Activated naive CD4-positive, alpha-beta T cell treated with anti-CD3 and anti-CD28 coated beads for 36 hours (primary cell): ENCODE measurements around the gene VDAC1. TPM values are rescaled to one million over a fixed set of nuclear protein-coding genes. Genes with fewer than 3 reads are reported as not detected.
"Not testable (repeated sequence)": the region's sequence is repeated elsewhere in the genome, so short reads cannot be mapped to it uniquely, and the experiment has no call there.

Experiments used
- CTCF ChIA-PET: fragments of 350-600 bp; sonication (Branson Sonifier 250); formaldehyde crosslinking; loops from one replicate; lab custom pipeline; 2021; ENCODE audit warnings: antibody characterized with exemption; lab: Charles Lee
- DNase-seq: peaks from one replicate; pipeline ENCODE4 v3.0.0-alpha.2; 2020
- H3K27ac Mint-ChIP-seq: one replicate; pipeline ENCODE4 v1.8.0; 2021; ENCODE audit warnings: mild to moderate bottlenecking, mixed read lengths
- H3K27me3 Mint-ChIP-seq: one replicate; pipeline ENCODE4 v1.8.0; 2021; ENCODE audit warnings: low read depth, mixed read lengths
- H3K36me3 Mint-ChIP-seq: one replicate; pipeline ENCODE4 v1.8.0; 2021; ENCODE audit warnings: low read depth, mixed read lengths
- H3K4me1 Mint-ChIP-seq: one replicate; pipeline ENCODE4 v1.8.0; 2021; ENCODE audit warnings: low read depth, mixed read lengths
- H3K4me3 Mint-ChIP-seq: one replicate; pipeline ENCODE4 v1.8.0; 2021; ENCODE audit warnings: mild to moderate bottlenecking, moderate library complexity, mixed read lengths
- H3K9me3 Mint-ChIP-seq: one replicate; pipeline ENCODE4 v1.8.0; 2021; ENCODE audit warnings: mixed read lengths
- intact Hi-C: fragments of 100-400 bp; cut with micrococcal nuclease; formaldehyde crosslinking; loops from one replicate; pipeline ENCODE4 v1.15.1; 2023
- total RNA-seq, 2 experiments: library from RNA; stranded (reverse); gene quantifications; one replicate each; pipeline ENCODE4 v1.2.3, GENCODE V29; 2021

Gene VDAC1
- total RNA-seq, 2 experiments from 2014 or later: 485 to 513 TPM

DNA sequence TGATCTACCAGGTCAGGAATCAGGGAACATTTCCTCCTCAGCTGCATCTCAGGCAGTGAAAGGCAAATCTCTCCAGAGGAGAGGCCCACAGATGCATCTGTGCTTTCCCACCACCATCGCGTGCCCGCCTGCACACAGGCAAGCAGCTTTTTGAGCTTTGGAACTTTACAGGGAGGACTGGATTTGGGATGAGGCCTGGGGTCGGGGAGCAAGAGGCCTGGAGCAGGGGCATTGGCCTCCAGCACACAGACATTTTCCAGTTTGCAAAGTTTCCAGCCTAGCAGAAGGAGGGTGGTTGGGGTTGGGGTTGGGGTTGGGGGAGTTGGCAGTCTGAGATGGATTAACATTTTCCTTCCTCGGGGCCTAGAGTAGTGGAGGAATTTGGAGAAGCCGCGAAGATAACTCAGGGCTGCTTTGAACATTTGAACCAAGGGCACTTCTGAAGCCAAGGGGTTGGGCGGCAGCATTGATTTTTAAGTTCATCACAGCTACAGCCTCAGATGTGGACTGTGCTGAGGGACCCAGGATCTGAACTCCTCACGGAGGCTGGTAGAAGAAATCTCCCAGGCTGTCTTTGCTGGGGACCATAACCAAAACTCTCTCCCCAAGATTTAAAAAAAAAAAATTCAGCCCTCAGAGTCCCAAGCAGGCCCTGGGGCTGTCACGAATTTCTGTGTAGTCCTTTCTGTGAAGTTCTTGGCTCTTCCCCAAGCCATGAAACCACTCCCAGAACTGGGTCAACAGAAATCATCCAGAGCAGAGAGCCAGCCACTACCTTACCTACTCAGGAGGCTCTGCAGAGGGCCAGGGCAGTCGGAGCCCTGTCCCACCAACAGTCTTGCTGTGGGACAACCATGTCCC is 61.9 kb downstream of the VDAC1 start:
- H3K27ac Mint-ChIP-seq: no peak overlapping the region
- H3K4me1 Mint-ChIP-seq: peaks cover 23% of the 10 kb centered on the region
- no peaks in the 10 kb centered on the region for H3K36me3 Mint-ChIP-seq
- CTCF ChIA-PET: interaction anchor here (1.1 to 3.3 kb wide), 4 partner anchors 18 to 453 kb away, joined by 3 to 18 read pairs (median 5); no protein-coding TSS in a partner anchor
- H3K27me3 Mint-ChIP-seq: no peaks in the 10 kb centered on the region
- H3K9me3 Mint-ChIP-seq: no peaks in the 10 kb centered on the region
- intact Hi-C loops: loop anchor here (5.0 to 10.0 kb wide), 2 partner anchors 328 to 521 kb away; partner anchors contain the start of gene FSTL4
- no peak for DNase-seq
- H3K4me3 Mint-ChIP-seq: no peak overlapping the region

DNA sequence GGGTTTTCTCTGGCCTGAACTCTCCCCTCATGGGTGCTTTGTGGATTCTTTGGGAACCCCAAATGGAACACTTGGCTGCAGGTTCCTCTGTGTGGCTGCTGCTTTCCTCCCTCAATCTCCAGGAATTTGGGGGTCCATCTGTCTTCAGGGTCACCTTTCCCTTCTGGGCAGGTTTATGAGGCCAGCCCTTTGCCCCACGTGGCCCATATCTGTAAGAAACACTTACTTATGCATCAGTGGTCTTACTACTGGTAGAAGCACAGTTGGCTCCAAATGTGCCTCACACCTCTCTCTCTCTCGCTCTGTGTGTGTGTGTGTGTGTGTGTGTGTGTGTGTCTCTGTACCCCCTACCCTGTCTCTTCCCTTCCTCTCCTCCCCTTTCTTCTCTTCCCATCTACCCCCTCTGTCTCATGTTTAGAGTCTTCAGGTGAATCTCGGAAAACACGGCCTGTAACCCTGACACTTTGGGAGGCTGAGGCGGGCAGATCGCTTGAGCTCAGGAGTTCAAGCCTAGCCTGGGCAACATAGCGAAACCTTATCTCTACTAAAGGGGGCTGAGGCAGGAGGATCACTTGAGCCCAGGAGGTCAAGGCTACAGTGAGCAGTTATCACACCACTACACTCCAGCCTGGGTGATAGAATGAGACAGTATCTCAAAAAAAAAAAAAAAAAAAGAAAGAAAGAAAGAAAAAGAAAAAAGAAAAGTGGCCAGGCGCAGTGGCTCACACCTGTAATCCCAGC is 63.1 kb downstream of the VDAC1 start:
- no peaks in the 10 kb centered on the region for H3K36me3 Mint-ChIP-seq
- CTCF ChIA-PET: no interaction called here

GRCh38 chr5:133939668-133940067 is 65.1 kb downstream of the VDAC1 start:
- Mint-ChIP-seq H3K36me3 (no peaks in the 10 kb centered on the region), H3K4me1 (peaks cover 23% of the 10 kb centered on the region), H3K27ac (peak overlapping the region; percentile 61), H3K4me3 (no peak overlapping the region), H3K27me3 (no peaks in the 10 kb centered on the region), H3K9me3 (no peaks in the 10 kb centered on the region)
- CTCF ChIA-PET: interaction anchor here (0.6 to 1.8 kb wide), 6 partner anchors 9 to 133 kb away, joined by 3 to 7 read pairs (median 4); no protein-coding TSS in a partner anchor
- no peak for DNase-seq
- intact Hi-C loops: loop anchor here (1.0 to 10.0 kb wide), 3 partner anchors 9 to 517 kb away; partner anchors contain the start of gene FSTL4

More for the DNA sequence above, 63.1 kb downstream of the VDAC1 start:
- Mint-ChIP-seq H3K27ac (no peak overlapping the region), H3K9me3 (no peaks in the 10 kb centered on the region), H3K4me3 (no peak overlapping the region), H3K4me1 (peaks cover 23% of the 10 kb centered on the region), H3K27me3 (no peaks in the 10 kb centered on the region)
- intact Hi-C loops: loop anchor here (5.0 to 10.0 kb wide), 2 partner anchors 327 to 519 kb away; partner anchors contain the start of gene FSTL4
- no peak for DNase-seq

- intact Hi-C loops: loop anchor here (1.0 kb wide), 1 partner anchor 9 kb away; no protein-coding TSS in a partner anchor
- Mint-ChIP-seq H3K27me3 (no peaks in the 10 kb centered on the region), H3K4me3 (no peak overlapping the region), H3K9me3 (no peaks in the 10 kb centered on the region), H3K36me3 (no peaks in the 10 kb centered on the region), H3K27ac (peak overlapping the region; percentile 61), H3K4me1 (peaks cover 26% of the 10 kb centered on the region)
- peak; percentile 22 for DNase-seq
- CTCF ChIA-PET: interaction anchor here (0.7 to 1.8 kb wide), 6 partner anchors 9 to 134 kb away, joined by 3 to 7 read pairs (median 3); no protein-coding TSS in a partner anchor
These were observed 65.8 kb downstream of the VDAC1 start for GRCh38 chr5:133938929-133939328.

- no peak overlapping the region for H3K4me3 Mint-ChIP-seq
- no peaks in the 10 kb centered on the region for H3K27me3 Mint-ChIP-seq
- peaks cover 27% of the 10 kb centered on the region for H3K4me1 Mint-ChIP-seq
- H3K27ac Mint-ChIP-seq: peak overlapping the region; percentile 19
- CTCF ChIA-PET: interaction anchor here (1.0 to 1.8 kb wide), 6 partner anchors 8 to 181 kb away, joined by 3 to 7 read pairs (median 3); no protein-coding TSS in a partner anchor
- H3K9me3 Mint-ChIP-seq: no peaks in the 10 kb centered on the region
- no peaks in the 10 kb centered on the region for H3K36me3 Mint-ChIP-seq
- intact Hi-C loops: no loop called here
- DNase-seq: no peak
These were observed 66.5 kb downstream of the VDAC1 start for GRCh38 chr5:133938039-133938821.

DNA sequence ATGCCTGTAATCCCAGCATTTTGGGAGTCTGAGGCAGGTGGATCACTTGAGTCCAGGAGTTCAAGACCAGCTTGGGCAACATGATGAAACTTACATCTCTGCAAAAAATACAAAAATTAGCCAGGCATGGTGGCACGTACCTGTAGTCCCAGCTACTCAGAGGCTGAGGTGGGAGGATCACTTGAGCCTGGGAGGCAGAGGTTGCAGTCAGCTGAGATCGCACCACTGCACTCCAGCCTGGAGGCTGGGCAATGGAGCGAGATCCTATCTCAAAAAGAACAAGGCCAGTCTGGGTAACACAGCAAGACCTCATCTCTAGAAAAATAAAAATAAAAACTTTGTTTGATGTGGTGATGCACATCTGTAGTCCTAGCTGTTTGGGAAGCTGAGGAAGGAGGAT is 67.1 kb downstream of the VDAC1 start:
- H3K27ac Mint-ChIP-seq, H3K27me3 Mint-ChIP-seq, H3K9me3 Mint-ChIP-seq, intact Hi-C loops, H3K36me3 Mint-ChIP-seq, H3K4me3 Mint-ChIP-seq, DNase-seq: not testable (repeated sequence)
- CTCF ChIA-PET: interaction anchor here (1.0 to 1.3 kb wide), 2 partner anchors 68 to 180 kb away, joined by 3 read pairs; no protein-coding TSS in a partner anchor
- peaks cover 27% of the 10 kb centered on the region for H3K4me1 Mint-ChIP-seq

GRCh38 chr5:133936651-133937015 is 68.1 kb downstream of the VDAC1 start:
- H3K36me3 Mint-ChIP-seq: no peaks in the 10 kb centered on the region
- H3K4me1 Mint-ChIP-seq: peaks cover 30% of the 10 kb centered on the region
- no peaks in the 10 kb centered on the region for H3K9me3 Mint-ChIP-seq
- no peak for DNase-seq
- no peak overlapping the region for H3K4me3 Mint-ChIP-seq
- intact Hi-C loops: no loop called here
- no peaks in the 10 kb centered on the region for H3K27me3 Mint-ChIP-seq
- CTCF ChIA-PET: interaction anchor here (0.6 kb wide), 1 partner anchor 383 kb away, joined by 3 read pairs; no protein-coding TSS in a partner anchor
- H3K27ac Mint-ChIP-seq: peak overlapping the region; percentile 30

DNA sequence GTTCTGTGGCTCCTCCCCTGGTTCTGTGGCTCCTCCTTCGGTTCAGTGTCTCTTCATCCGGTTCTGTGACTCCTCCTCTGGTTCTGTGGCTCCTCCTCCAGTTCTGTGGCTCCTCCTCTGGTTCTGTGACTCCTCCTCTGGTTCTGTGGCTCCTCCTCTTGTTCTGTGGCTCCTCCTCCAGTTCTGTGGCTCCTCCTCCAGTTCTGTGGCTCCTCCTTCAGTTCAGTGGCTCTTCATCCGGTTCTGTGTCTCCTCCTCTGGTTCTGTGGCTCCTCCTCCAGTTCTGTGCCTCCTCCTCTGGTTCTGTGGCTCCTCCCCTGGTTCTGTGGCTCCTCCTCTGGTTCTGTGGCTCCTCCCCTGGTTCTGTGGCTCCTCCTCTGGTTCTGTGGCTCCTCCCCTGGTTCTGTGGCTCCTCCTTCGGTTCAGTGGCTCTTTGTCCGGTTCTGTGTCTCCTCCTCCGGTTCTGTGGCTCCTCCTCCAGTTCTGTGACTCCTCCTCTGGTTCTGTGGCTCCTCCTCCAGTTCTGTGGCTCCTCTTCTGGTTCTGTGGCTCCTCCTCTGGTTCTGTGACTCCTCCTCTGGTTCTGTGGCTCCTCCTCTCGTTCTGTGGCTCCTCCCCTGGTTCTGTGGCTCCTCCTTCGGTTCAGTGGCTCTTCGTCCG is 68.7 kb downstream of the VDAC1 start:
- intact Hi-C loops, H3K36me3 Mint-ChIP-seq, H3K9me3 Mint-ChIP-seq, H3K27ac Mint-ChIP-seq, H3K4me3 Mint-ChIP-seq, DNase-seq, H3K27me3 Mint-ChIP-seq, CTCF ChIA-PET: not testable (repeated sequence)
- peaks cover 35% of the 10 kb centered on the region for H3K4me1 Mint-ChIP-seq

DNA sequence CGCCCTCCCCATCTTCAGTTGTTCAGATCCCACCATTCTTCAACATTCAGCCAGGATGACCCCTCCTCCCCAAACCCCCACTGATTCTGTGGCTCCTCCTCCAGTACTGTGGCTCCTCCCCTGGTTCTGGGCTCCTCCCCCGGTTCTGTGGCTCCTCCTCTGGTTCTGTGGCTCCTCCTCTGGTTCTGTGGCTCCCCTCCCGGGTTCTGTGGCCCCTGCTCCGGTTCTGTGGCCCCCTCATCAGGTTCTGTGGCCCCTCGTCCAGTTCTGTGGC is 69.2 kb downstream of the VDAC1 start:
- Mint-ChIP-seq H3K27me3 (no peaks in the 10 kb centered on the region), H3K4me3 (no peak overlapping the region), H3K36me3 (no peaks in the 10 kb centered on the region), H3K4me1 (peaks cover 39% of the 10 kb centered on the region), H3K9me3 (no peaks in the 10 kb centered on the region), H3K27ac (no peak overlapping the region)
- CTCF ChIA-PET: interaction anchor here (0.6 kb wide), 1 partner anchor 86 kb away, joined by 6 read pairs; no protein-coding TSS in a partner anchor
- no peak for DNase-seq
- intact Hi-C loops: no loop called here

DNA sequence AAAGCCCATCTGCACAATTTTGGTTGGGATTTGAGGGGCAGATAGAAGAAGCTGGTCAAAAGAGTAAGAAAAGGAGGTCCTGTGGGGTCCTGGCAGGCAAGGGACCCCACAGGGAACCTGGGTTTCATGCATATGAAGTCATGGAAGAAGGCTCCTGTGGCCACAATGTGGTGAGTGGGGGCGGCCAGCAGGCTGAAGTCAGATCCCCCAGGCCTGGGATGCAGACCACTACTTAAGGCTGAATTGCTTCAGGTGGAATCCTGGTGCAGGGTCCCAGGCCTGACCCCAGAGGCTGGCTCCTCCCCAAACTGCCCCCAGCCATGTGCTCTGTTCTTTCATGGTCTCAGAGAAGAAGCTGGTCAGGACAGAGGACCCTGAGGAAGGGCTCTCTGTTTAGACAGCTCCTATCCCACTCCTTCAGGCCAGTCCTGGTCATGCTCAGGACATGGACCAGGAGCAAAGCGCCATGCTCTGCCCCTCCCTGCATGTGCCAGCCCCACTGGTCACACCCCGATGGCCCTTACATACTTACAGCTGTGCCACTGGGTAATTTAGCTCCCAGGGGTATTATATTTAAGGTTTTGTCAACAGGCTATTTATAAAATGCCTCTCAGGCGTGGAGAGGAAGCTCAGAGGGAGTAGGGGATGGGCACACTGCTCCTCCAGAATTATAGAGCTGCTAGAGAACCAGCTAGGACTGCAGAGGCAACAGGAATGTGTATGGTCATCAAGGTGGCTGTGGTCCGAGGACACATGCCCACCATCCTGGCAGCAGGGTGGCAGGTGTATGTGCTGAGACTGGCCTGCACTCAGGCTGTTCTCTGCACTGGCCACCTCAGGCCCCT is 69.7 kb downstream of the VDAC1 start:
- Mint-ChIP-seq H3K27me3 (no peaks in the 10 kb centered on the region), H3K4me1 (peaks cover 41% of the 10 kb centered on the region), H3K9me3 (no peaks in the 10 kb centered on the region), H3K4me3 (no peak overlapping the region), H3K27ac (no peak overlapping the region), H3K36me3 (no peaks in the 10 kb centered on the region)
- CTCF ChIA-PET: interaction anchor here (0.6 kb wide), 1 partner anchor 87 kb away, joined by 6 read pairs; no protein-coding TSS in a partner anchor
- intact Hi-C loops: no loop called here
- DNase-seq: no peak
